GM12864 (cell line): Measurements from ENCODE around the gene SAPCD2.
A peak's percentile ranks its signal among the peaks of the same experiment; 100 is the strongest.

Source experiments
- DNase-seq: peaks from one replicate; pipeline ENCODE4 v3.0.0-alpha.2; 2011; ENCODE audit warnings: low read depth
- H3K4me3 ChIP-seq: 2 replicates; pipeline ENCODE4 v1.5.1; 2011; ENCODE audit warnings: mild to moderate bottlenecking, low read depth, low read length, control low read depth
- TF ChIP-seq, protein P1 (sequence below): IDR thresholded peaks from 2 replicates; pipeline ENCODE4 v1.5.1; 2011; ENCODE audit warnings: low read depth, mild to moderate bottlenecking, moderate library complexity, low read length, control low read depth, inconsistent platforms; ENCODE audit errors: missing control alignments

Gene SAPCD2

GRCh38 chr9:137114613-137115393 lies 44.4 kb upstream of the SAPCD2 start, which contains the start of gene DPP7:
Gene DPP7, minus strand, starts transcription at chr9:137114733. Its CDS starts 20 bp downstream, at chr9:137114713.
- peak within 1 kb of the TSS; percentile 60 for H3K4me3 ChIP-seq
- TF ChIP-seq, protein P1, sequence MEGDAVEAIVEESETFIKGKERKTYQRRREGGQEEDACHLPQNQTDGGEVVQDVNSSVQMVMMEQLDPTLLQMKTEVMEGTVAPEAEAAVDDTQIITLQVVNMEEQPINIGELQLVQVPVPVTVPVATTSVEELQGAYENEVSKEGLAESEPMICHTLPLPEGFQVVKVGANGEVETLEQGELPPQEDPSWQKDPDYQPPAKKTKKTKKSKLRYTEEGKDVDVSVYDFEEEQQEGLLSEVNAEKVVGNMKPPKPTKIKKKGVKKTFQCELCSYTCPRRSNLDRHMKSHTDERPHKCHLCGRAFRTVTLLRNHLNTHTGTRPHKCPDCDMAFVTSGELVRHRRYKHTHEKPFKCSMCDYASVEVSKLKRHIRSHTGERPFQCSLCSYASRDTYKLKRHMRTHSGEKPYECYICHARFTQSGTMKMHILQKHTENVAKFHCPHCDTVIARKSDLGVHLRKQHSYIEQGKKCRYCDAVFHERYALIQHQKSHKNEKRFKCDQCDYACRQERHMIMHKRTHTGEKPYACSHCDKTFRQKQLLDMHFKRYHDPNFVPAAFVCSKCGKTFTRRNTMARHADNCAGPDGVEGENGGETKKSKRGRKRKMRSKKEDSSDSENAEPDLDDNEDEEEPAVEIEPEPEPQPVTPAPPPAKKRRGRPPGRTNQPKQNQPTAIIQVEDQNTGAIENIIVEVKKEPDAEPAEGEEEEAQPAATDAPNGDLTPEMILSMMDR: no peak
- no peak for DNase-seq

- DNase-seq: no peak
- TF ChIP-seq, protein P1: no peak
- peak overlapping the region; percentile 60 for H3K4me3 ChIP-seq
Measured at GRCh38 chr9:137114220-137114612, 43.9 kb upstream of the SAPCD2 start.

DNA sequence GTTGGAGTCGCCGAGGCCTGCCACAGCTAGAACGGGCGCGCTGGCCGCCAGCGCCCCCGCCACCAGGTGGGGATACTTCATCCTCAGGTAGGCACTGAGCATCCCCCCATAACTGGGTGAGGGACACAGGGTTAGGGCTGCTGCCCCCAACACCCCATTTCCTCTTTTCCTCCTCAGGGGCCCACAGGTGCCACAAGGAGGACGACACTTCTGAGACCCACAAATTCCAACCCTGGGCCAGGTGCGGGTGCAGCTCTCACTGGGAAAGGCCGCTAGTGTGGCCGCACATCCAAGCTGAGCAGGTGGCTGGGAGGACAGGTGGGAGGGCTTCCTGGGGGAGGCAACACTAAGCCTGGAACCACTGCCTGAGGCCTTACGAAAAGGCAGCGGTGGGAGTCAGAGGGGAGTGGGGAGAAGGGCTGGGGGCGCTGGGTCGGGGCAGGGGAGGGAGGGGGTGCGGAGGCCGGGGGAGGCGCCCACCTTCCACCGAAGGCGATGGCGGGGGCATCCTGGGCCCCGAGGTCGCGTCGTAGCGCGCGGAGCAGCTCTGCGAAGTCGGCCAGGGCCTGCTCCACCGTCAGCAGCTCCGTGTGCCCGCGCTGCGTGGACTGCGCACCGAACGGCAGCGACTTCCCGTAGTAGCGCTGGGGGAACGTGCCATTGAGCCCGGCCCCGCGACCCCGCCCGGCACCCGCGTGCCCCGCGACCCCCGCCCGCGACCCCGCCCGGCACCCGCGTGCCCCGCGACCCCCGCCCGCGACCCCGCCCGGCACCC lies 43.2 kb upstream of the SAPCD2 start:
- DNase-seq: no peak
- H3K4me3 ChIP-seq: peak overlapping the region; percentile 51
- TF ChIP-seq, protein P1: no peak

GRCh38 chr9:137112564-137113384 lies 42.4 kb upstream of the SAPCD2 start:
- no peak for DNase-seq
- peak overlapping the region; percentile 51 for H3K4me3 ChIP-seq
- TF ChIP-seq, protein P1: no peak

DNA sequence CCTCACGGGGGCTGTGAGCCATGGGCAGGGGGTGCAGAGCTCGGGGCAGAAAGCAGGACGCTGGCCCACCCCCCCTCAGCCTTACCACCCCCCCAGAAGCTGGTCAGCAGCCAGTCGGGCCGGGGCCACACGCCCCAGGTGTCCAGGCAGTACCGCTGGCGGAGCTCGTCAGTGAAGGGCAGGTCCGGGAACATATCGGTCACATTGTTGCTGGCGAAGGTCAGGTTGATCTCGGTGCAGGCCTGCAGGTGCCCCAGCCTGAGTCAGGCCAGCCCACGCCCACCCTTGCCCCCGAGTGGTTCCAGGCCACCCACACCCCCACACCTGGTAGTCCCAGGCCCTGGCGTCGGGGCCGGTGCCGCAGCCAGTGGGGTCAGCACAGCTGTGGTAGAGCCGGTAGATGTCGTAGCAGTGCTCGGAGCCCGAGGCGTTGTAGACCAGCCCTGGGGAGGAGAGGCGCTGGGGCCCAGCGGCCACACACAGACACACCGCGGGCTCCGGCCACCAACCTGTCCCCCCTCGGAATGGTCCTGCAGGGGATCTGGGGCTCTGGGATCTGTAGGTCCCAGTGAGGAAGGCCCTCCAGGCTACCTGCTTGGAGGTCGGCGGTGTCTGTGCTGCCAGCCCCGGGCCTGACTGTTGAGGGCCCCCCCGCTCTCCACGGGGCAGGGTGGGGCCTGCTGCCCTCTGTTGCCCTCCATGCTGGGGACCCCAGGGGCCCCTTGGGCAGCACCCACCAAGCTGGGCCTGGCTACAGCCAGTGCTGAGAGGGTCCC lies 41.6 kb upstream of the SAPCD2 start:
- no peak overlapping the region for H3K4me3 ChIP-seq
- DNase-seq: no peak
- TF ChIP-seq, protein P1: no peak
